DND-41 (cell line): ENCODE data around the gene PIEZO1.

Experiments used
- ATAC-seq: fragments of 200-7000 bp; cut with Tn5 transposase; 3 replicates; pipeline ENCODE4 v1.9.1; 2021; ENCODE audit warnings: low read depth; ENCODE audit not compliant: insufficient read depth
- DNase-seq: peaks from one replicate; pipeline ENCODE4 v3.0.0-alpha.2; 2020
- H2AFZ ChIP-seq: 2 replicates; pipeline ENCODE4 v1.6.0; 2012; ENCODE audit warnings: low read depth, low read length
- H3K27ac ChIP-seq: 2 replicates; pipeline ENCODE4 v1.5.1; 2012; ENCODE audit warnings: low read length, inconsistent platforms
- H3K27me3 ChIP-seq: fragments of 200-600 bp; sonication (generic); 2 replicates; pipeline ENCODE4 v1.6.0; 2012; ENCODE audit warnings: low read length, mild to moderate bottlenecking, inconsistent platforms; ENCODE audit not compliant: insufficient read depth, poor library complexity
- H3K36me3 ChIP-seq: 2 replicates; pipeline ENCODE4 v1.5.1; 2012; ENCODE audit warnings: low read length, inconsistent platforms; ENCODE audit not compliant: insufficient read depth
- H3K4me1 ChIP-seq: 2 replicates; pipeline ENCODE4 v1.5.1; 2012; ENCODE audit warnings: mild to moderate bottlenecking, low read length; ENCODE audit not compliant: insufficient read depth
- H3K4me2 ChIP-seq: 2 replicates; pipeline ENCODE4 v1.6.0; 2012; ENCODE audit warnings: mild to moderate bottlenecking, moderate library complexity, low read length, inconsistent platforms; ENCODE audit not compliant: insufficient read depth
- H3K4me3 ChIP-seq, 2 experiments: fragments of 200-600 bp in 1 of 2; shearing (Covaris generic) in 1 of 2; 2 replicates each; pipeline ENCODE4 v1.5.1; 2012 to 2016; ENCODE audit warnings: inconsistent platforms in 2 of 2, low read length in 2 of 2, mild to moderate bottlenecking in 2 of 2, low read depth in 1 of 2, moderate library complexity in 1 of 2
- H3K79me2 ChIP-seq: 2 replicates; pipeline ENCODE4 v1.6.0; 2012; ENCODE audit warnings: low read length, inconsistent platforms; ENCODE audit not compliant: insufficient read depth
- H3K9ac ChIP-seq: 2 replicates; pipeline ENCODE4 v1.6.0; 2012; ENCODE audit warnings: low read depth, mild to moderate bottlenecking, inconsistent platforms, low read length, moderate library complexity
- H3K9me3 ChIP-seq: 2 replicates; pipeline ENCODE4 v1.5.1; 2012; ENCODE audit warnings: low read length, moderate library complexity, mild to moderate bottlenecking, inconsistent platforms; ENCODE audit not compliant: insufficient read depth, severe bottlenecking
- H4K20me1 ChIP-seq: 2 replicates; pipeline ENCODE4 v1.6.0; 2012; ENCODE audit warnings: low read length; ENCODE audit not compliant: insufficient read depth
- CTCF ChIP-seq: IDR thresholded peaks from 2 replicates; pipeline ENCODE4 v1.5.1; 2012; ENCODE audit warnings: borderline replicate concordance, low read length, moderate library complexity, mild to moderate bottlenecking; ENCODE audit not compliant: poor library complexity, severe bottlenecking; ENCODE audit errors: extremely low read depth
- EZH2 ChIP-seq: IDR thresholded peaks from 3 replicates; pipeline ENCODE4 v1.6.1; 2012; ENCODE audit warnings: borderline replicate concordance, low read depth, mild to moderate bottlenecking, moderate library complexity, low read length, inconsistent platforms; ENCODE audit not compliant: severe bottlenecking

Gene PIEZO1

DNA sequence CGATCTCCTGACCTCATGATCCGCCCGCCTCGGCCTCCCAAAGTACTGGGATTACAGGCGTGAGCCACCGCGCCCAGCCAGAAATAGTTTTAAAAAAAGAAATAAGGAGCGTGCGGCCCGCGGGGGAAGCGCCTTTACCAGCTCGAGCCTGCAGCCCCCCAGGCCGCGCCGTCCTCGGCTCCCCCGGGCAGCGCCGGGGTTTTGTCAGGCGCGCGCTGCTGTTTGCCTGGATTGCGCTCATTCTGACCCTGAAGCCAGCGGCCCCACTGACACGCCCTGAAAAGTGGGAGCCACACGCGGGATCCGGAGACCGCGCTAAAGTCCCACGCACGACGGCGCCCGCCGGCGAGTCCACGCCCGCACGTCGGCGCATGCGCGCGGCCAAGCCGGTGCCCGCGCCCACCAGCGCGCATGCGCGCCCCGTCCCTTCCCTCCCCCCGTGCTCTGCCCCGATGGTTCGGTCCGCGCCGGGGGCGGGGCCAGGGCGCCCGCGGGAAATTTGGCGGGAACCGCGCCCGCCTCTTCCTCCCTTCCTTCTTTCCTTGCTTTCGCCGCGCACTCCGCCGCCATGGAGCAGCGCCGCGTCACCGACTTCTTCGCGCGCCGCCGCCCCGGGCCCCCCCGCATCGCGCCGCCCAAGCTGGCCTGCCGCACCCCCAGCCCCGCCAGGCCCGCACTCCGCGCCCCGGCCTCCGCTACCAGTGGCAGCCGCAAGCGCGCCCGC is 18.4 kb upstream of the PIEZO1 start, which contains the start of gene CDT1:
Gene CDT1 (plus strand): TSS at position 526 of the 724 bp plus-strand sequence. CDS start 43 bp downstream, at position 569.
- ATAC-seq (peak; percentile 4), DNase-seq (peak; percentile 89)
- H3K4me2 ChIP-seq: peak within 1 kb of the TSS; percentile 87
- peaks cover 75% of the 10 kb centered on the region for H3K79me2 ChIP-seq
- no peak for TF ChIP-seq CTCF
- TF ChIP-seq EZH2: no peak
- peaks cover 44% of the 10 kb centered on the region for H4K20me1 ChIP-seq
- H3K9me3 ChIP-seq: no peaks in the 10 kb centered on the region
- peak within 1 kb of the TSS; percentile 66 to 76 for H3K4me3 ChIP-seq
- peaks cover 66% of the 10 kb centered on the region for H3K36me3 ChIP-seq
- H3K4me1 ChIP-seq: peaks cover 79% of the 10 kb centered on the region
- H3K27ac ChIP-seq: peak within 1 kb of the TSS; percentile 95
- H3K9ac ChIP-seq: peak within 1 kb of the TSS; percentile 90
- H3K27me3 ChIP-seq: no peaks in the 10 kb centered on the region
- peak within 1 kb of the TSS; percentile 59 for H2AFZ ChIP-seq

DNA sequence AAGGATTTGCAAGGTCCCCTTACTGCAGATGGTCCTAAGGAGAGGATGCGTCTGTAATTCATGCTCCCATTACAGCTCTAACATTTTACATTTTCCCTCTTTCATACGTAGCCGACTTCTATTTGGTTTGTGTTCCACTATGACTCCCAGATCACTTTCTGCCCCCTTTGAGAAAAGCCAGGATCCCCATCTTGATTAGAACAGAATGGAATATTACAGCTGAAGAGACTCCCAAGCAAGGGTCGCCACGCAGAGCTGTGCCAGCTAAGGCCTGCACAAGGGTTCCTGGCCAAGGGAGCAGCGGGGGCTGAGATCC is 15.2 kb upstream of the PIEZO1 start:
- no peak overlapping the region for H2AFZ ChIP-seq
- H3K36me3 ChIP-seq: peaks cover 34% of the 10 kb centered on the region
- DNase-seq (no peak), ATAC-seq (no peak)
- no peaks in the 10 kb centered on the region for H3K9me3 ChIP-seq
- peak overlapping the region; percentile 90 for H3K9ac ChIP-seq
- peaks cover 46% of the 10 kb centered on the region for H3K79me2 ChIP-seq
- H3K27ac ChIP-seq: peak overlapping the region; percentile 75
- no peaks in the 10 kb centered on the region for H3K27me3 ChIP-seq
- no peak overlapping the region for H3K4me3 ChIP-seq
- peaks cover 55% of the 10 kb centered on the region for H3K4me1 ChIP-seq
- H4K20me1 ChIP-seq: peaks cover 12% of the 10 kb centered on the region
- no peak overlapping the region; the same call in 1 of the 2 replicates for H3K4me2 ChIP-seq
- TF ChIP-seq EZH2: no peak
- no peak for TF ChIP-seq CTCF

- no peak overlapping the region; a peak in 1 of 4 replicates for H3K4me3 ChIP-seq
- H2AFZ ChIP-seq: no peak overlapping the region
- H3K9ac ChIP-seq: peak overlapping the region; percentile 39
- DNase-seq: peak; percentile 94
- H3K4me1 ChIP-seq: peaks cover 55% of the 10 kb centered on the region
- peak; percentile 63 for ATAC-seq
- no peak for TF ChIP-seq EZH2
- TF ChIP-seq CTCF: no peak
- H4K20me1 ChIP-seq: peaks cover 7% of the 10 kb centered on the region
- peak overlapping the region; percentile 34 for H3K4me2 ChIP-seq
- H3K36me3 ChIP-seq: peaks cover 29% of the 10 kb centered on the region
- peaks cover 41% of the 10 kb centered on the region for H3K79me2 ChIP-seq
- H3K27me3 ChIP-seq: no peaks in the 10 kb centered on the region
- H3K27ac ChIP-seq: peak overlapping the region; percentile 88
- no peaks in the 10 kb centered on the region for H3K9me3 ChIP-seq
These were observed 14.7 kb upstream of the PIEZO1 start for GRCh38 chr16:88799569-88800276.
